ENCODE measurements around the gene XRCC5.

DNA sequence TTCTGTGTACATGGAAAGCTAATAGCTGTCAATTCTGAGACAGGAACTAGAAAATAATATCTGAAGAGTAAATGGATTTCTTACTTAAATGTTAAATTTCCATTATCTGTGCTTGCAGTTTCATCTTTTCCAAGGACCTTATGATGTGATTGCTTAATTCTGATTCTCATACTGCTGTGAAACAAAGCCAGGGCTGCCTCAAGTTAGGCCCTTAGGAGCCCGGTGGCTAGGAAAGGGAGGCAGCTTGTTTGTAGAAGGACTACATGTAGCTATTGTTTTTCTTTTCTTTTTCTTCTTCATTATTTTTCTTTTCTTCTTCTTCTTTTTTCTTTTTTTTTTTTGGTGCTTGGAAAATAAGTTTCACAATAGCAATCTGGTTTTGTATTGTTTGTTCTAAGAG, 50.5 kb downstream of the XRCC5 start:
- TF ChIP-seq SRF (IDR thresholded peaks at IDR 0.05; ENCODE audit: low read depth) (no peak), POLR2A (IDR thresholded peaks at IDR 0.05; ENCODE audit: borderline replicate concordance, extremely low read depth, insufficient read depth, insufficient read length) (no peak), EZH2 (IDR thresholded peaks at IDR 0.05) (no peak), POLR2AphosphoS5 (IDR thresholded peaks at IDR 0.05; ENCODE audit: low read depth, low read length) (no peak)
- TF ChIP-seq, protein P1, sequence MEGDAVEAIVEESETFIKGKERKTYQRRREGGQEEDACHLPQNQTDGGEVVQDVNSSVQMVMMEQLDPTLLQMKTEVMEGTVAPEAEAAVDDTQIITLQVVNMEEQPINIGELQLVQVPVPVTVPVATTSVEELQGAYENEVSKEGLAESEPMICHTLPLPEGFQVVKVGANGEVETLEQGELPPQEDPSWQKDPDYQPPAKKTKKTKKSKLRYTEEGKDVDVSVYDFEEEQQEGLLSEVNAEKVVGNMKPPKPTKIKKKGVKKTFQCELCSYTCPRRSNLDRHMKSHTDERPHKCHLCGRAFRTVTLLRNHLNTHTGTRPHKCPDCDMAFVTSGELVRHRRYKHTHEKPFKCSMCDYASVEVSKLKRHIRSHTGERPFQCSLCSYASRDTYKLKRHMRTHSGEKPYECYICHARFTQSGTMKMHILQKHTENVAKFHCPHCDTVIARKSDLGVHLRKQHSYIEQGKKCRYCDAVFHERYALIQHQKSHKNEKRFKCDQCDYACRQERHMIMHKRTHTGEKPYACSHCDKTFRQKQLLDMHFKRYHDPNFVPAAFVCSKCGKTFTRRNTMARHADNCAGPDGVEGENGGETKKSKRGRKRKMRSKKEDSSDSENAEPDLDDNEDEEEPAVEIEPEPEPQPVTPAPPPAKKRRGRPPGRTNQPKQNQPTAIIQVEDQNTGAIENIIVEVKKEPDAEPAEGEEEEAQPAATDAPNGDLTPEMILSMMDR (IDR thresholded peaks at IDR 0.05 in 2 of 3, conservative IDR thresholded peaks at IDR 0.05 in 1 of 3; ENCODE audit: borderline replicate concordance in 1 of 3, insufficient read depth in 1 of 3, low read depth in 2 of 3, low read length in 2 of 3) = no peak

All from HCT116 (cell line).